DOHH2 (cell line): ENCODE measurements around the gene TSSK6.

Experiments used
- H3F3A ChIP-seq: fragments of 200-600 bp; sonication (generic), shearing (Covaris generic); 2 replicates; pipeline ENCODE4 v1.6.0; 2016; ENCODE audit warnings: antibody characterized with exemption, mild to moderate bottlenecking; ENCODE audit not compliant: control insufficient read depth, insufficient read depth
- H3K27ac ChIP-seq: fragments of 200-600 bp; sonication (generic); 2 replicates; pipeline ENCODE4 v1.5.1; 2014; ENCODE audit warnings: low read depth, mild to moderate bottlenecking, low read length, moderate library complexity
- H3K27me3 ChIP-seq: fragments of 200-600 bp; sonication (generic); 2 replicates; pipeline ENCODE4 v1.6.1; 2014; ENCODE audit warnings: mild to moderate bottlenecking, low read length, mixed read lengths; ENCODE audit not compliant: control insufficient read depth
- H3K36me3 ChIP-seq: fragments of 200-600 bp; sonication (generic); 2 replicates; pipeline ENCODE4 v1.6.1; 2014; ENCODE audit warnings: mild to moderate bottlenecking, low read length, moderate library complexity, mixed read lengths; ENCODE audit not compliant: control insufficient read depth
- H3K4me1 ChIP-seq: fragments of 200-600 bp; sonication (generic); 2 replicates; pipeline ENCODE4 v1.6.1; 2014; ENCODE audit warnings: mild to moderate bottlenecking, low read length, mixed read lengths; ENCODE audit not compliant: control insufficient read depth
- H3K4me2 ChIP-seq: fragments of 200-600 bp; sonication (generic); 2 replicates; pipeline ENCODE4 v1.6.0; 2014; ENCODE audit warnings: mild to moderate bottlenecking, low read length, moderate library complexity
- H3K4me3 ChIP-seq: fragments of 200-600 bp; sonication (generic); 2 replicates; pipeline ENCODE4 v1.5.1; 2014; ENCODE audit warnings: mild to moderate bottlenecking, low read length, mixed read lengths
- H3K79me2 ChIP-seq: fragments of 200-600 bp; sonication (generic); 2 replicates; pipeline ENCODE4 v1.6.1; 2014; ENCODE audit warnings: mild to moderate bottlenecking, low read length, mixed read lengths; ENCODE audit not compliant: control insufficient read depth
- H3K9me2 ChIP-seq: fragments of 200-600 bp; sonication (generic); replicated peaks from 2 replicates; pipeline ENCODE4 v1.6.1; 2014; ENCODE audit warnings: mild to moderate bottlenecking, low read length, mixed read lengths; ENCODE audit not compliant: control insufficient read depth
- H3K9me3 ChIP-seq: fragments of 200-600 bp; sonication (generic); 2 replicates; pipeline ENCODE4 v1.6.1; 2014; ENCODE audit warnings: antibody characterized with exemption, low read length, mixed read lengths; ENCODE audit not compliant: control insufficient read depth, insufficient read depth
- H4K20me1 ChIP-seq: fragments of 200-600 bp; sonication (generic); 2 replicates; pipeline ENCODE4 v1.6.0; 2014; ENCODE audit warnings: low read depth, mild to moderate bottlenecking, antibody characterized with exemption, low read length, moderate library complexity; ENCODE audit not compliant: control insufficient read depth, insufficient read depth
- CTCF ChIP-seq: fragments of 200-600 bp; sonication (generic); IDR thresholded peaks from one replicate; pipeline ENCODE4 v1.5.1; 2014; ENCODE audit warnings: antibody characterized with exemption, mild to moderate bottlenecking, low read depth, low read length; ENCODE audit not compliant: poor library complexity, severe bottlenecking
- EZH2phosphoT487 ChIP-seq: fragments of 200-600 bp; sonication (generic); IDR thresholded peaks from 2 replicates; pipeline ENCODE4 v1.6.1; 2017; ENCODE audit warnings: borderline replicate concordance, mild to moderate bottlenecking, antibody characterized with exemption, low read length, moderate library complexity, mixed read lengths

Gene TSSK6

DNA sequence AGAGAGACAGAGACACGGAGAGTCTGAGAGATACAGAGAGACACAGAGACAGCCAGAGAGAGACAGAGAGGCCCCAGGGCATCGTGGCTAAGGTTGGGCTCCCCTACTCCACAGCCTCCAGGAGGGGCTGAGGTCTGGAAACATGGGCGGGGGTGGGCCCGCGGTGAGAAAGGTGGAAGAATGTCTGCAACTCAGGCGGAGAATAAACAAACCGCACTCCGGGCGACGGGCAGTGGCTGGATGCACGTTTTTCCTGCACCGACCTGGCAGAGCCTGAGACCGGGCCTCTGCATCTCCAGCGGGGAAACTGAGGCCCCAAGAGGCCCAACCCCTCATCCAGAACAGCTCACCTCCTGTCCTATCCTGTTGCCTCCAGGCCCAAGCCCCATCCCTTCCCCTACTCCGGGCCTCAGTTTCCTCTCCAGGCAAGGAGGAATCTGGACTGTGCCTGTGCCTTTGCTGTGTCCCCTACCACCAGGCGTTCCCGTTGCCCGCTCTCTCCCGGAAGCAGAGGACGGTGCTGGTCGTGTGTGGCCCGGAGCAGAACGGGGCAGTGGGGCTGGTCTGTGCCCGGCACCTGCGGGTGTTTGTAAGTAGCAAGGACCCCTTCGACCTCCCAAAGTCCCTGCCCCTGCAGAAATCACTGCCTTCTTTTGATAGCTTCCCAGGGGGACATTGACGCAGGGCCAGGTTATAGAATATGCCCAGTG, 19.4 kb upstream of the TSSK6 start:
- peaks cover 23% of the 10 kb centered on the region for H3K4me1 ChIP-seq
- H3K36me3 ChIP-seq, result peaks cover 3% of the 10 kb centered on the region; the same call in 1 of the 2 replicates
- H3K4me2 ChIP-seq, result no peak overlapping the region
- H3K27ac ChIP-seq, result no peak overlapping the region
- no peaks in the 10 kb centered on the region for H3K9me2 ChIP-seq
- H3K27me3 ChIP-seq, result peaks cover 16% of the 10 kb centered on the region
- H3K4me3 ChIP-seq, result no peak overlapping the region
- peaks cover 10% of the 10 kb centered on the region for H3F3A ChIP-seq
- TF ChIP-seq EZH2phosphoT487, result no peak
- no peak for TF ChIP-seq CTCF
- no peaks in the 10 kb centered on the region for H3K9me3 ChIP-seq
- H3K79me2 ChIP-seq, result no peaks in the 10 kb centered on the region
- no peaks in the 10 kb centered on the region for H4K20me1 ChIP-seq

GRCh38 chr19:19533841-19534240, 18.5 kb upstream of the TSSK6 start:
- H4K20me1 ChIP-seq, result no peaks in the 10 kb centered on the region

GRCh38 chr19:19532806-19533701, 17.7 kb upstream of the TSSK6 start:
- no peak overlapping the region for H3K4me3 ChIP-seq
- H3K4me2 ChIP-seq, result no peak overlapping the region
- H3K36me3 ChIP-seq, result peaks cover 15% of the 10 kb centered on the region
- H3F3A ChIP-seq, result peaks cover 10% of the 10 kb centered on the region
- no peak for TF ChIP-seq EZH2phosphoT487
- TF ChIP-seq CTCF, result no peak
- H4K20me1 ChIP-seq, result no peaks in the 10 kb centered on the region
- no peaks in the 10 kb centered on the region for H3K79me2 ChIP-seq
- no peak overlapping the region for H3K27ac ChIP-seq
- H3K9me2 ChIP-seq, result no peaks in the 10 kb centered on the region
- no peaks in the 10 kb centered on the region for H3K9me3 ChIP-seq
- H3K4me1 ChIP-seq, result peaks cover 14% of the 10 kb centered on the region
- H3K27me3 ChIP-seq, result peaks cover 6% of the 10 kb centered on the region

More at GRCh38 chr19:19533841-19534240, 18.5 kb upstream of the TSSK6 start:
- H3F3A ChIP-seq, result peaks cover 10% of the 10 kb centered on the region
- H3K4me3 ChIP-seq, result no peak overlapping the region
- H3K27ac ChIP-seq, result no peak overlapping the region
- no peak for TF ChIP-seq CTCF
- TF ChIP-seq EZH2phosphoT487, result no peak
- peaks cover 10% of the 10 kb centered on the region; the same call in 1 of the 2 replicates for H3K36me3 ChIP-seq
- H3K4me2 ChIP-seq, result no peak overlapping the region
- peaks cover 22% of the 10 kb centered on the region for H3K4me1 ChIP-seq
- H3K9me3 ChIP-seq, result no peaks in the 10 kb centered on the region
- H3K9me2 ChIP-seq, result no peaks in the 10 kb centered on the region
- H3K27me3 ChIP-seq, result peaks cover 13% of the 10 kb centered on the region
- no peaks in the 10 kb centered on the region for H3K79me2 ChIP-seq
